Fibroblast of skin of left quadriceps (primary cell): ENCODE results near the gene CD4.
A peak's percentile ranks its signal among the peaks of the same experiment; 100 is the strongest.

Experiments
- DNase-seq, 2 experiments: peaks; one replicate each; pipeline ENCODE4 v3.0.0-alpha.2; 2013; ENCODE audit warnings: low read depth in 2 of 2

The CD4 gene

GRCh38 chr12:6765048-6765633, 24.2 kb upstream of the CD4 start:
- no peak for DNase-seq

GRCh38 chr12:6765634-6766581, 23.4 kb upstream of the CD4 start, which contains the start of gene PTMS:
PTMS (plus strand) TSS chr12:6766363; CDS start chr12:6766706, 343 bp downstream.
- peak; percentile 87 to 90 for DNase-seq

DNA sequence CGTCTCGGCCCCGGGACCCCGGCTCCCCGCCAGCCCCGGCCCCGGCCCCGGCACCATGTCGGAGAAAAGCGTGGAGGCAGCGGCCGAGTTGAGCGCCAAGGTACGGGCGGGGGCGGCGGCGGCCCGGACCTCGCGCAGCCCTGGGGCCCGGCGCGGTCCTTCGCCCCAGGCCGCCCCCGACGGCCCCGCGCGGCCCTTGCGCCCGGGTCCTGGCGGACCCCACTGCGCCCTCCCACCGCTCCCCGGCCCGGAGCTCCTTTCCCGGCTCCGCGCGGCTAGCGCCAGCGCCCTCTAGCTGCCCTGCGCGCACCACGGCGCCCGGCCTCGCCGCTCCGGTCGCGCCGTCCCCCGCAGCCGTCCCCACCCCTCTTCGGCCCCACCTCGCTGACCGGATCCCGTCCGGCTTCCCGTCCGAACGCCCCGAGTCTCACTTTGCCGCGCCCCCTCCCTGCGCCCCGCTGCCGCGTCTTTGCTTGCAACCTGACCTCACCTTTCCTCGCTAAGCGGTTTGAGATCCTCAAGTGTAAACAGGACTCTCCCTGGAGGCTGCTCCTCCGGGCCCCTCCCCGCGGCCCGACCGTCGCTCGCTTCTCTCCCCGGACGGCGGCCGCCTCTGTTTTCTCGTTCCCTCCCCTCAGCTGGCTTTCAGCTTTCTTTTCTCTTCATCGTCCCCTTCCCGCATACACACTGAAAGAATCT, 22.5 kb upstream of the CD4 start:
- DNase-seq, result no peak

GRCh38 chr12:6767353-6768319, 21.7 kb upstream of the CD4 start:
- DNase-seq, result no peak

DNA sequence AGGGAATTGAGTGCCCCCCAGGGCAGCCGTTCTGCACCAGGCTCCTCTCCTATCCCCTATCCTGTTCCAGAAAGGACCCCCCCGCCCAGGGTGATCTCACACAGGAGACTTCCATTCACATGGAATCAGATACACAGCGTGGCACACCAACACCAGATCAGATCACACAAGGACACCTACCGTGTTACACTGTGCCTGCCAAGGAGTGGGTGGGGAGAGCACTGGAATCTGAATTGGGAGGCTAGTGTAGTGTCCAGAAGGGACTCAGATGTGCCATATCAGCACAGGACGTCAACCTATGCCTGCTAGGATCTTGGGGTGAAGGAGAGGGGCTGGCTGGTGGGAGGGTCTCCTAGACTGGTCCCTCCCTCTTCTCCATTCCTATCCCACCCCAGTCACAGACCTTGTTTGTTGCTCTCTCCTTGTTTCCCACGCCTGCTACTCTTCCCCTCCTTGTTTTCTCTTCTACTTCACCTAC, 20.9 kb upstream of the CD4 start:
- DNase-seq, result no peak

GRCh38 chr12:6768990-6769389, 20.3 kb upstream of the CD4 start:
- no peak for DNase-seq

- DNase-seq, result no peak
Measured at GRCh38 chr12:6769666-6770065, 19.7 kb upstream of the CD4 start.

DNA sequence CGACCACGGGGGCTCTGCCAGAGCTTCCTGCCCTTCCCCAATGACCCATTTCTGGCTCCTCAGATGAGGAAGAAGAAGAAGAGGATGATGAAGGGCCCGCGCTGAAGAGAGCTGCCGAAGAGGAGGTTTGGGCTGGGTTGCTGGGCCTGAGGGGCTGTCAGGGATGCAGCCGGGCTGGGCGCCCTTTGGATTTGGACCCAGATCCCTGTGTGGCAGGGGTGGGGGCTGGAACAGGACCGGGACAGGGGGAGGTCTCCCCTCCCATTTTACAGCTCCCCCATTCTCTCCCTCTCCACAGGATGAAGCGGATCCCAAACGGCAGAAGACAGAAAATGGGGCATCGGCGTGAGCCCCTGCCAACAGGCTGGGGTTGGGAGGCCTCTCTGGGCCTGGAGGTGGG, 19.2 kb upstream of the CD4 start:
- no peak for DNase-seq

- no peak for DNase-seq
Measured at GRCh38 chr12:6770600-6770999, 18.7 kb upstream of the CD4 start.

GRCh38 chr12:6771091-6771495, 18.2 kb upstream of the CD4 start:
- no peak for DNase-seq

GRCh38 chr12:6771509-6772330, 17.6 kb upstream of the CD4 start:
- DNase-seq, result no peak

DNA sequence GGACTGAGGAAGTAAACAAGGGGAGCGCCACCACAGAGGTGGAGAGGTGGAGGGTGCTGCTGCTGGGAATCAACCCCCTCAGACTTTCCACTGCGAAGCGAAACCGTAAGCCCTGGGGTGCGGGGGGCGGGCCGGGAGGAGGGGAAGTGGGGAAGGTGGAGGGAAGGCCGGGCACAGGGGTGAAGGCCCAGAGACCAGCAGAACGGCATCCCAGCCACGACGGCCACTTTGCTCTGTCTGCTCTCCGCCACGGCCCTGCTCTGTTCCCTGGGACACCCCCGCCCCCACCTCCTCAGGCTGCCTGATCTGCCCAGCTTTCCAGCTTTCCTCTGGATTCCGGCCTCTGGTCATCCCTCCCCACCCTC, 17.0 kb upstream of the CD4 start, which contains the start of gene LAG3:
Gene LAG3, plus strand, starts transcription at position 190 of the 365 bp plus-strand sequence. CDS start 333 bp downstream, outside the sequence.
- DNase-seq, result no peak

- DNase-seq, result no peak
Measured at GRCh38 chr12:6772726-6773589, 16.4 kb upstream of the CD4 start.

DNA sequence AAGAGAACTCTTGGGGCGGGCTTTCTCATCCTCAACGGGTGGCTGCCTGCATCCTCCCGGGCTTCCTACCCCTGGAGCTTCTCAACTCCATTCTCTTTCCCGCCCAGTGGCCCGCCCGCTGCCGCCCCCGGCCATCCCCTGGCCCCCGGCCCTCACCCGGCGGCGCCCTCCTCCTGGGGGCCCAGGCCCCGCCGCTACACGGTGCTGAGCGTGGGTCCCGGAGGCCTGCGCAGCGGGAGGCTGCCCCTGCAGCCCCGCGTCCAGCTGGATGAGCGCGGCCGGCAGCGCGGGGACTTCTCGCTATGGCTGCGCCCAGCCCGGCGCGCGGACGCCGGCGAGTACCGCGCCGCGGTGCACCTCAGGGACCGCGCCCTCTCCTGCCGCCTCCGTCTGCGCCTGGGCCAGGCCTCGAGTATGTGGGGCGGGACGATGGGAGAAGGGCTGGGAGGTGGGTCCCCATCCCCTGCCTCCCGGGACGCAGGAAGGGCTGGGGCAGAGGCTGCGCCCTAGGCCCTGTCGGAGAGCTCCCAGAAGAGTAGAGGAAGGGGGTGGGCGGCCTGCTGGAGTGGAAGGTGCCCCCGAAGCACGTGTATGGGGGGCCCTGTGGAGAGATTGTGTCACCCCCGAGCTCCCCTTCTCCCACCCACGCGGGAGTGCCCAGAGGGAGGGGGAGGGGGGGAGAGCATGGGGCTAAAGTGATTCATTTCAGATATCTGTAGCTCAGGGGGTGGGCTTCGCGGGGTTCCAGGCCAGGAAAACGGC, 15.6 kb upstream of the CD4 start:
- DNase-seq, result no peak

DNA sequence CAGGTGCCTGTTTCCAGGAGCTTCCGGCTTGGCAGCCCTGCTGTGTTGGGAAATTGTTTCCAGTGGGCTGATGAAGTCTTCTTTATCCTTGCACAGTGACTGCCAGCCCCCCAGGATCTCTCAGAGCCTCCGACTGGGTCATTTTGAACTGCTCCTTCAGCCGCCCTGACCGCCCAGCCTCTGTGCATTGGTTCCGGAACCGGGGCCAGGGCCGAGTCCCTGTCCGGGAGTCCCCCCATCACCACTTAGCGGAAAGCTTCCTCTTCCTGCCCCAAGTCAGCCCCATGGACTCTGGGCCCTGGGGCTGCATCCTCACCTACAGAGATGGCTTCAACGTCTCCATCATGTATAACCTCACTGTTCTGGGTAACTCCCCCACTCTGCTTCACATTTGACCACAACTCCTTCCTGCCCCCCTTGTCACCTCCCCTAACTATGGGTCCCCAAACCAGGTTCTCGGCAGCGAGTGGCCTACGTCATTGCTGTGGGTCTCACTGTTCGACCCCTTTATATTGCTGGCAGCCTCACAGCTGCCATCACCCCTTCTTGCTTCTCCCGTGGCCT, 14.7 kb upstream of the CD4 start:
- no peak for DNase-seq

DNA sequence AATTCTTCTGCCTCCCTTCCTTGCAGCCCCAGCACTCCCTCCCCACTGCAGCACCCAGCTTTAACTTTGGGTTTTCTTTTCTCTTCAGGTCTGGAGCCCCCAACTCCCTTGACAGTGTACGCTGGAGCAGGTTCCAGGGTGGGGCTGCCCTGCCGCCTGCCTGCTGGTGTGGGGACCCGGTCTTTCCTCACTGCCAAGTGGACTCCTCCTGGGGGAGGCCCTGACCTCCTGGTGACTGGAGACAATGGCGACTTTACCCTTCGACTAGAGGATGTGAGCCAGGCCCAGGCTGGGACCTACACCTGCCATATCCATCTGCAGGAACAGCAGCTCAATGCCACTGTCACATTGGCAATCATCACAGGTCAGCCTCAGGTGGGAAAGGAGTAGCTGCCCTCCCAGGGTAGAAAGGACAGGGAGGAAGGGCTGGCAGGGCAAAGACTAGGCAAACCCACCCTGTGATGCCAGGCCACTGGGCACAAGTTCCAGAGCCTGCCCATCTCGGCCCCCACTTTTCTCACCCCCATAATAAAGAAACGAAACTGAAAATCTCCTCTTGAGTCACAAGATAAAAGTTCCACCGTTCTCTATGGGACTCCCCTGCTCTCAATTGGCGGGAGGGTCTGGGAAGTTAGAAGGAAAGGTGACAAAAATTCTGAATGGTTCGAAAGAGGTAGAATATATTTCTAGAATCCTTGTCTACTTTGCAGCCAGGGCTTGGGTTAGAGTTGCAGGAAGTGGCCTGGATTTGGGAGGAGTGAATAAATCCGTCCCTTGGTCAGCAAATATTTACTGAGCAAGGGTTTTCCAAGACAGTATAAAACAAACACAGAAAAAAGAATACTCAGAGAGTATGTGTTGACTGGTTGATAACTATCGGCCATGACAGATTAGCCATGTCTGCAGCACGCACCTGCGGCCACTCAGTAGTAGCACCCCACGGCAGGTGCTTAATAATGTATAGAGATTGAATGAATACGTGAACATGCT, 13.8 kb upstream of the CD4 start:
- DNase-seq, result no peak

DNA sequence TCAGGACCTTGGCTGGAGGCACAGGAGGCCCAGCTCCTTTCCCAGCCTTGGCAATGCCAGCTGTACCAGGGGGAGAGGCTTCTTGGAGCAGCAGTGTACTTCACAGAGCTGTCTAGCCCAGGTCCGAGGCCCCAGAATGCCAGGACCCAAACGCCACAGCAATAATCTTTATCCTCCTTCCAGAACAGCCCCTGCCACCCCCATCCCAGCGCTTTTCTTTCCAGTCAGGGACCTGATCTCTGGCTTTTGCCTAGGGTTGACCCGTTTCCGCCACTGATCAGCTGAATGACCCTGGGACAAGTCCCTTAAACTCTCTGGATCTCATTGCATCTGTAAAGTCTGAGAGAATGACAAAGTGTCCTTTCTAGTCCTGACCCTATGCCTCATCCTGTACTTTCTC, 11.9 kb upstream of the CD4 start:
- DNase-seq, result no peak
